Activated CD8-positive, alpha-beta T cell treated with anti-CD3 and anti-CD28 coated beads for 36 hours (primary cell): ENCODE data around the gene SFI1. TPM values are rescaled to one million over a fixed set of nuclear protein-coding genes. Genes with fewer than 3 reads are reported as not detected.

Source experiments
- ATAC-seq: fragments of 200-7000 bp; cut with Tn5 transposase; one replicate; pipeline ENCODE4 v1.10.0; 2021; ENCODE audit warnings: mild to moderate bottlenecking, moderate library complexity
- CTCF ChIA-PET: fragments of 350-600 bp; sonication (Branson Sonifier 250); formaldehyde crosslinking; loops from one replicate; lab custom pipeline; 2021; ENCODE audit warnings: antibody characterized with exemption; lab: Charles Lee
- POLR2A ChIA-PET: fragments of 350-600 bp; sonication (Branson Sonifier 250); formaldehyde crosslinking; loops from one replicate; lab custom pipeline; 2021; ENCODE audit warnings: antibody characterized with exemption; lab: Charles Lee
- DNase-seq: peaks from one replicate; pipeline ENCODE4 v3.0.0-alpha.2; 2020
- H3K27ac Mint-ChIP-seq: one replicate; pipeline ENCODE4 v1.8.0; 2021; ENCODE audit warnings: mild to moderate bottlenecking, mixed read lengths
- H3K27me3 Mint-ChIP-seq: one replicate; pipeline ENCODE4 v1.8.0; 2021; ENCODE audit warnings: mixed read lengths
- H3K36me3 Mint-ChIP-seq: one replicate; pipeline ENCODE4 v1.8.0; 2021; ENCODE audit warnings: low read depth, mixed read lengths
- H3K4me1 Mint-ChIP-seq: one replicate; pipeline ENCODE4 v1.8.0; 2021; ENCODE audit warnings: low read depth, mixed read lengths
- H3K4me3 Mint-ChIP-seq: one replicate; pipeline ENCODE4 v1.8.0; 2021; ENCODE audit warnings: mild to moderate bottlenecking, moderate library complexity, mixed read lengths
- H3K9me3 Mint-ChIP-seq: one replicate; pipeline ENCODE4 v1.8.0; 2021; ENCODE audit warnings: mixed read lengths
- CTCF ChIP-seq: fragments of 200-600 bp; IDR thresholded peaks from one replicate; pipeline ENCODE4 v1.8.0; 2022; ENCODE audit warnings: antibody characterized with exemption, mild to moderate bottlenecking
- intact Hi-C: fragments of 100-400 bp; cut with micrococcal nuclease; formaldehyde crosslinking; loops from one replicate; pipeline ENCODE4 v1.10.0; 2022
- total RNA-seq, 2 experiments: library from RNA; stranded (reverse); gene quantifications; one replicate each; pipeline ENCODE4 v1.2.3, GENCODE V29; 2021

SFI1 gene
- total RNA-seq, 2 experiments from 2014 or later, result 273 to 274 TPM

- DNase-seq (no peak), ATAC-seq (no peak)
- intact Hi-C loops, result no loop called here
- H3K4me1 Mint-ChIP-seq, result no peaks in the 10 kb centered on the region
- H3K36me3 Mint-ChIP-seq, result peaks cover 38% of the 10 kb centered on the region
- POLR2A ChIA-PET, result interaction anchor here (1.1 to 2.8 kb wide), 6 partner anchors 10 to 26 kb away, joined by 3 to 11 read pairs (median 5); no protein-coding TSS in a partner anchor
- TF ChIP-seq CTCF, result no peak
- H3K9me3 Mint-ChIP-seq, result no peaks in the 10 kb centered on the region
- H3K27ac Mint-ChIP-seq, result peak overlapping the region; percentile 25
- no peak overlapping the region for H3K4me3 Mint-ChIP-seq
- CTCF ChIA-PET, result interaction anchor here (0.9 kb wide), 1 partner anchor 29 kb away, joined by 4 read pairs; no protein-coding TSS in a partner anchor
- H3K27me3 Mint-ChIP-seq, result no peaks in the 10 kb centered on the region
Observed at GRCh38 chr22:31604746-31605705, 108.7 kb downstream of the SFI1 start.

DNA sequence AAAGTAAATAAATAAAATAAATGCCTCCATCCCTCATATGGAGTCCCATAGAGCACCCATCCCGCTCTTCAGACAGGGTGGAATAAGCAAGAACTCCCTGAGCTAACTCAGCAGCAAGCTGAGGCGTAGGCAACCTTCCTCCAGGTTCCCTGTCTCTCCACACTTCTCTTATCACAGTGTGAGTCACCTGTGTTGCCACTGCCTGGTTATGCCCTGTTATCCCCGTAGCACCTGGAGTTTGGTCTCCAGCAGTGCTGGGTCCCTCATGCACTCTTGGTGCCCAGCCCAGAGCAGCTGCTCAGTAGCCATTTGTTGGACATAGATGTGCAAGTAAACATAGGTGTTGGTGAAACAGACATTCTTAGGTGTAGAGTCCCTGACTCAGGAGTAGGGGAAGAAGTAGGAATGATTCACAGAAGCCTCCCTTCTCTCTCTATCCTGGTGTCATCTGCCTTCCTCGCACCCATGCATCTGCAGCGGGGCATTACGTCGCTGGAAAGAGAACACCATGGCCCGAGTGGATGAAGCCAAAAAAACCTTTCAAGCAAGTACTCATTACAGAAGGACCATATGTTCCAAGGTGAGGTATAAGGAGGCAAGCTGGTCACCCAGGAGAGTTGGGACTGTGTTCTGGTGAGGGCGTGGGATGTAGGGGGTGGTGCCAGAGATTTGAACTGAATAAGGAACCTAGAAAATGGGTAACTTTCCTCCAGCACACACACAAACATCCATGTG, 109.7 kb downstream of the SFI1 start:
- no peak for DNase-seq
- CTCF ChIA-PET, result interaction anchor here (2.6 kb wide), 1 partner anchor 49 kb away, joined by 9 read pairs; no protein-coding TSS in a partner anchor
- POLR2A ChIA-PET, result interaction anchor here (1.2 to 2.8 kb wide), 4 partner anchors 9 to 25 kb away, joined by 4 to 11 read pairs (median 7); no protein-coding TSS in a partner anchor

GRCh38 chr22:31607696-31608095, 111.4 kb downstream of the SFI1 start:
- POLR2A ChIA-PET, result interaction anchor here (0.7 to 2.1 kb wide), 3 partner anchors 9 to 23 kb away, joined by 3 to 8 read pairs (median 3); no protein-coding TSS in a partner anchor
- intact Hi-C loops, result no loop called here
- no peaks in the 10 kb centered on the region for H3K27me3 Mint-ChIP-seq
- no peaks in the 10 kb centered on the region for H3K9me3 Mint-ChIP-seq
- no peak overlapping the region for H3K27ac Mint-ChIP-seq
- no peaks in the 10 kb centered on the region for H3K4me1 Mint-ChIP-seq
- no peak for ATAC-seq
- CTCF ChIA-PET, result interaction anchor here (2.6 kb wide), 1 partner anchor 51 kb away, joined by 9 read pairs; no protein-coding TSS in a partner anchor
- DNase-seq, result no peak
- no peak for TF ChIP-seq CTCF
- H3K4me3 Mint-ChIP-seq, result no peak overlapping the region
- H3K36me3 Mint-ChIP-seq, result peaks cover 32% of the 10 kb centered on the region

More for the DNA sequence above, 109.7 kb downstream of the SFI1 start:
- TF ChIP-seq CTCF, result no peak
- Mint-ChIP-seq H3K4me3 (no peak overlapping the region), H3K27ac (no peak overlapping the region), H3K27me3 (no peaks in the 10 kb centered on the region), H3K9me3 (no peaks in the 10 kb centered on the region), H3K4me1 (no peaks in the 10 kb centered on the region), H3K36me3 (peaks cover 34% of the 10 kb centered on the region)
- intact Hi-C loops, result no loop called here
- no peak for ATAC-seq

DNA sequence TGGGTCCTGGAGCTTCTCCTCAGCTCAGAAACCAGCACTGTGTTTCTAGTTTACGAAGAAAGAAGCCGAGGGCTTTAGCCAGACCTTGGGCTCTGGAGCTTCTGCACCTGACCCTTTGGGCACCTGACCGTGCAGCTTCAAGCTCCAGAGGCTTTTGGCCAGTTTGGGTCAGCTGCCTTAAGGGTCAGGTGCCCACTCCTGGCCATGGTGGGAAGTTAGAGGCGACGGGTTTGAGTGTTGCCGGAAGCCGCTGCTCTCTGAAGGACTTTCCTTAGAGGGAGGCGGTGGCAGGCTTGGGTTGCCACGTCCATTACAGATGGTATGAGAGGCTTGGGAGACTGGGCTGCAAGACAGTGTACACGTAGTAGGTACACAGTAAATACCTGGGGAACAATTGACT, 113.4 kb downstream of the SFI1 start:
- no peak for TF ChIP-seq CTCF
- no peaks in the 10 kb centered on the region for H3K9me3 Mint-ChIP-seq
- ATAC-seq, result no peak
- DNase-seq, result no peak
- POLR2A ChIA-PET, result interaction anchor here (0.9 to 2.1 kb wide), 2 partner anchors 21 to 26 kb away, joined by 4 to 8 read pairs; no protein-coding TSS in a partner anchor
- H3K4me1 Mint-ChIP-seq, result peaks cover 7% of the 10 kb centered on the region
- CTCF ChIA-PET, result no interaction called here
- peak overlapping the region; percentile 20 for H3K27ac Mint-ChIP-seq
- H3K27me3 Mint-ChIP-seq, result no peaks in the 10 kb centered on the region
- no peak overlapping the region for H3K4me3 Mint-ChIP-seq
- intact Hi-C loops, result no loop called here
- H3K36me3 Mint-ChIP-seq, result peaks cover 34% of the 10 kb centered on the region
